Activated naive CD4-positive, alpha-beta T cell (primary cell): Measurements from ENCODE around the gene RPTOR.

ENCODE experiments used
- DNase-seq, 4 experiments: peaks; one replicate each; lab custom pipeline; 2025; lab: John Stamatoyannopoulos, UW

RPTOR gene

GRCh38 chr17:80588702-80589383 lies 44.2 kb downstream of the RPTOR start:
- no peak for DNase-seq

- no peak for DNase-seq
These were observed 47.1 kb downstream of the RPTOR start for GRCh38 chr17:80591788-80592187.

- no peak for DNase-seq
These were observed 47.6 kb downstream of the RPTOR start for GRCh38 chr17:80592243-80592642.

- no peak for DNase-seq
These were observed 48.5 kb downstream of the RPTOR start for GRCh38 chr17:80593181-80593580.

- DNase-seq, result no peak
These were observed 50.0 kb downstream of the RPTOR start for GRCh38 chr17:80594431-80595269.

GRCh38 chr17:80596760-80597608 lies 52.3 kb downstream of the RPTOR start:
- no peak for DNase-seq

GRCh38 chr17:80598813-80599545 lies 54.3 kb downstream of the RPTOR start:
- no peak for DNase-seq

GRCh38 chr17:80599546-80600305 lies 55.1 kb downstream of the RPTOR start:
- no peak for DNase-seq

- no peak for DNase-seq
These were observed 56.5 kb downstream of the RPTOR start for GRCh38 chr17:80601146-80601545.

- no peak for DNase-seq
These were observed 58.8 kb downstream of the RPTOR start for GRCh38 chr17:80603396-80603795.

GRCh38 chr17:80604009-80604669 lies 59.5 kb downstream of the RPTOR start:
- no peak for DNase-seq

- DNase-seq, result no peak
These were observed 60.0 kb downstream of the RPTOR start for GRCh38 chr17:80604670-80605010.

- DNase-seq, result no peak
These were observed 60.9 kb downstream of the RPTOR start for GRCh38 chr17:80605326-80606066.

- no peak for DNase-seq
These were observed 63.7 kb downstream of the RPTOR start for GRCh38 chr17:80608326-80608725.

GRCh38 chr17:80609757-80610156 lies 65.1 kb downstream of the RPTOR start:
- DNase-seq, result no peak

GRCh38 chr17:80611816-80612215 lies 67.2 kb downstream of the RPTOR start:
- DNase-seq, result no peak

GRCh38 chr17:80612997-80613731 lies 68.5 kb downstream of the RPTOR start:
- no peak for DNase-seq

GRCh38 chr17:80613732-80614071 lies 69.1 kb downstream of the RPTOR start:
- DNase-seq, result no peak

- DNase-seq, result no peak
These were observed 69.9 kb downstream of the RPTOR start for GRCh38 chr17:80614332-80615047.
